NB4 (cell line): ENCODE data around the gene NT5C3A.
"Not testable (repeated sequence)": the region's sequence is repeated elsewhere in the genome, so short reads cannot be mapped to it uniquely, and the experiment has no call there.

Experiments
- POLR2A ChIP-seq: IDR thresholded peaks from 2 replicates; pipeline ENCODE4 v1.6.1; 2011; ENCODE audit warnings: mild to moderate bottlenecking; ENCODE audit not compliant: insufficient read length; ENCODE audit errors: extremely low read depth
- TF ChIP-seq, protein P1 (sequence below): IDR thresholded peaks from one replicate; pipeline ENCODE4 v1.5.1; 2012; ENCODE audit warnings: low read depth, low read length

DNA sequence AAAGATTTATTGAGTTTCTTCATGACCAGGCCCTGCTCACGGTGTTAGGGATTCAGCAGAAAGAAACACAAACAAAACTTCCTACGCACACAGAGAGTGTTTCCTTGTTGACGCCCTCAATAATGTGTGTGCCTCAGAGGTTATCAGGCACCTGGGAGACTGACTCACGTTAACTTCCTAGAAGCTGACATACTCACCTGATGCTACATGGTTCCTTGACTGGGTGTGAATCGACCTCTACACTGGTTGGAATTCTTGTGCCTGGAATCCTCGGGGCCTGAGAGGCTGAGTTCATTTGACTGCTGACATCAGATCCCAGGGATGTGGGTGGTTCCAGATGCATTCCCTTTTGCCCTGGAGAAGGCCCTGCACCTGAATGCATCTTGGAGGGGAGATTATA, 69.8 kb downstream of the NT5C3A start:
- TF ChIP-seq, protein P1, sequence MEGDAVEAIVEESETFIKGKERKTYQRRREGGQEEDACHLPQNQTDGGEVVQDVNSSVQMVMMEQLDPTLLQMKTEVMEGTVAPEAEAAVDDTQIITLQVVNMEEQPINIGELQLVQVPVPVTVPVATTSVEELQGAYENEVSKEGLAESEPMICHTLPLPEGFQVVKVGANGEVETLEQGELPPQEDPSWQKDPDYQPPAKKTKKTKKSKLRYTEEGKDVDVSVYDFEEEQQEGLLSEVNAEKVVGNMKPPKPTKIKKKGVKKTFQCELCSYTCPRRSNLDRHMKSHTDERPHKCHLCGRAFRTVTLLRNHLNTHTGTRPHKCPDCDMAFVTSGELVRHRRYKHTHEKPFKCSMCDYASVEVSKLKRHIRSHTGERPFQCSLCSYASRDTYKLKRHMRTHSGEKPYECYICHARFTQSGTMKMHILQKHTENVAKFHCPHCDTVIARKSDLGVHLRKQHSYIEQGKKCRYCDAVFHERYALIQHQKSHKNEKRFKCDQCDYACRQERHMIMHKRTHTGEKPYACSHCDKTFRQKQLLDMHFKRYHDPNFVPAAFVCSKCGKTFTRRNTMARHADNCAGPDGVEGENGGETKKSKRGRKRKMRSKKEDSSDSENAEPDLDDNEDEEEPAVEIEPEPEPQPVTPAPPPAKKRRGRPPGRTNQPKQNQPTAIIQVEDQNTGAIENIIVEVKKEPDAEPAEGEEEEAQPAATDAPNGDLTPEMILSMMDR: not testable (repeated sequence)
- TF ChIP-seq POLR2A: not testable (repeated sequence)
